ENCODE results near the gene NAB1.

- TF ChIP-seq ARNT (IDR thresholded peaks at IDR 0.05) (no peak), FOXK2 (IDR thresholded peaks at IDR 0.05) (no peak), BHLHE40 (IDR thresholded peaks at IDR 0.05; ENCODE audit: borderline replicate concordance) (no peak), HDGF (IDR thresholded peaks at IDR 0.05; ENCODE audit: borderline replicate concordance) (no peak), FOXA1 (IDR thresholded peaks at IDR 0.05) (no peak), SP1 (IDR thresholded peaks at IDR 0.05) (no peak), ELF4 (IDR thresholded peaks at IDR 0.05) (no peak), TARDBP (IDR thresholded peaks at IDR 0.05) (no peak), SUZ12 (IDR thresholded peaks at IDR 0.05) (no peak), ZNF384 (IDR thresholded peaks at IDR 0.05) (no peak), L3MBTL2 (conservative IDR thresholded peaks at IDR 0.05) (no peak)
- TF ChIP-seq, protein P1, sequence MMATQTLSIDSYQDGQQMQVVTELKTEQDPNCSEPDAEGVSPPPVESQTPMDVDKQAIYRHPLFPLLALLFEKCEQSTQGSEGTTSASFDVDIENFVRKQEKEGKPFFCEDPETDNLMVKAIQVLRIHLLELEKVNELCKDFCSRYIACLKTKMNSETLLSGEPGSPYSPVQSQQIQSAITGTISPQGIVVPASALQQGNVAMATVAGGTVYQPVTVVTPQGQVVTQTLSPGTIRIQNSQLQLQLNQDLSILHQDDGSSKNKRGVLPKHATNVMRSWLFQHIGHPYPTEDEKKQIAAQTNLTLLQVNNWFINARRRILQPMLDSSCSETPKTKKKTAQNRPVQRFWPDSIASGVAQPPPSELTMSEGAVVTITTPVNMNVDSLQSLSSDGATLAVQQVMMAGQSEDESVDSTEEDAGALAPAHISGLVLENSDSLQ (IDR thresholded peaks at IDR 0.05), result no peak
These were observed 28.4 kb downstream of the NAB1 start for GRCh38 chr2:190677255-190677654.

Measured in HEK293T (cell line).